Measurements from ENCODE around the gene LRRC7. TPM values are rescaled to one million over a fixed set of nuclear protein-coding genes. Genes with fewer than 3 reads are reported as not detected.

LRRC7 gene
- total RNA-seq, 1 donor from 2014 or later = 11.5 TPM

DNA sequence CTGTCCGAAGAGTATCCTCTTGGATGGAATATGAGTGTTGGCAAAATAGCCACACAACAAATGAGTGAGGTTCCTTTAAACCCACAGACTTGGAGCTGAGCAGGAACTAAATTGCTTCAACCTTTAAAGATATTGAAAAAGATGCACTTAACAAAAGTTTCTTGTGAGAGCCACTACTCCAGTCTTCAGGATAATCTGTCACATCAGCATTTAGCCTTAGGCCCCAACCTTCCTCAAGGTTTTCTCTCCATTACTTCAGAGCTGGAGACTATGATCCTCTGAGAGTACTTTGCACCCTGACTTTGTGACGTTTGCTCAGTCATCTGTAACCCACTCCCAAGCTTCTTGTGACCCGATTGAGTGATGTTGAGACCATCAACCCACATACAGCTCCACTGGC is 424.9 kb downstream of the LRRC7 start:
- H3K4me3 ChIP-seq (ENCODE audit: low read length in 3 of 3) = no peak overlapping the region
- H3K9ac ChIP-seq (ENCODE audit: low read depth in 1 of 3, low read length in 3 of 3) = no peak overlapping the region
- H3K27me3 ChIP-seq (ENCODE audit: control insufficient read depth in 3 of 3, insufficient read depth in 3 of 3, low read length in 3 of 3) = no peaks in the 10 kb centered on the region
- H3K36me3 ChIP-seq (ENCODE audit: control insufficient read depth in 3 of 3, insufficient read depth in 3 of 3, low read length in 3 of 3) = no peaks in the 10 kb centered on the region
- H3K27ac ChIP-seq (ENCODE audit: low read depth, low read length) = no peak overlapping the region
- H3K4me1 ChIP-seq (ENCODE audit: control insufficient read depth in 3 of 3, insufficient read depth in 3 of 3, low read length in 3 of 3) = no peaks in the 10 kb centered on the region
- H3K9me3 ChIP-seq (ENCODE audit: control insufficient read depth in 3 of 3, low read length in 3 of 3) = no peaks in the 10 kb centered on the region

DNA sequence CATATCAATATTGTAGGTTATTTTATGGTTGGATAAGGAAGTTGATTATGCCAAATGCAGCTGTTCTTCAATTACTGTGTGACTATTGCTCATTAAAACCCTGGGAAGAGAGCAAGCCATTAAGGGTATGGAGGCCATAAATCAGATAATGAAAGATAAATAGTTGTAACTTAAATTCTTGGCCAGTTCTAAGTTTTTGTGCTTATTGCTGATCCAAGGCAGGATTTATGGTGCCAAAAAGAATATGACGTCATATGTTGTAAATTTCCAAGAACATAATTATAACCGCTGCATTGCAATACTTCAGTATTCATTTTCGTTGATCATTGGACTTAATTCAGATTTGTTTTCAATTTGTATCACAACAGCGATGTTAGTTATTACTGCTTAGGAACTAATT is 426.1 kb downstream of the LRRC7 start:
- no peaks in the 10 kb centered on the region for H3K27me3 ChIP-seq (ENCODE audit: control insufficient read depth in 3 of 3, insufficient read depth in 3 of 3, low read length in 3 of 3)
- H3K9ac ChIP-seq (ENCODE audit: low read depth in 1 of 3, low read length in 3 of 3) = no peak overlapping the region
- H3K4me1 ChIP-seq (ENCODE audit: control insufficient read depth in 3 of 3, insufficient read depth in 3 of 3, low read length in 3 of 3) = no peaks in the 10 kb centered on the region
- H3K27ac ChIP-seq (ENCODE audit: low read depth, low read length) = no peak overlapping the region
- H3K9me3 ChIP-seq (ENCODE audit: control insufficient read depth in 3 of 3, low read length in 3 of 3) = no peaks in the 10 kb centered on the region
- no peak overlapping the region for H3K4me3 ChIP-seq (ENCODE audit: low read length in 3 of 3)
- H3K36me3 ChIP-seq (ENCODE audit: control insufficient read depth in 3 of 3, insufficient read depth in 3 of 3, low read length in 3 of 3) = no peaks in the 10 kb centered on the region

DNA sequence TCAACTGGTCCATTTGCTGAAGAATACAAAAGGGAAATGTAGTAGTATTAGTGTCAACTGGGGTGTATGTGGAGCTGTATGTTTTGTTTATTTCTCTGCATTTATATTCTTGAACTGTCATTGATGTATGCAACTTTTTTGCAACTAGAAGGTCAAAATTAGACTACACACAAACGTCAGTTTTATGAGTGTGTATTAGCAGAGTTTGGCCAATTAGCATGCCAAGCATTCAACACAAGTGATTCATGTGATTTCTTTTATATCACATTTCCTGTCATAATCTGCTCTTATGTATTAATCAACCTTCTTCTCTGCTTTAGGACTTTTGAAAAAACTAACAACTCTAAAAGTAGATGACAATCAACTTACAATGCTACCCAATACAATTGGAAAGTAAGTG is 426.5 kb downstream of the LRRC7 start:
- Histone ChIP-seq H3K27ac (ENCODE audit: low read depth, low read length) (no peak overlapping the region), H3K4me3 (ENCODE audit: low read length in 3 of 3) (no peak overlapping the region), H3K4me1 (ENCODE audit: control insufficient read depth in 3 of 3, insufficient read depth in 3 of 3, low read length in 3 of 3) (no peaks in the 10 kb centered on the region), H3K27me3 (ENCODE audit: control insufficient read depth in 3 of 3, insufficient read depth in 3 of 3, low read length in 3 of 3) (no peaks in the 10 kb centered on the region), H3K9me3 (ENCODE audit: control insufficient read depth in 3 of 3, low read length in 3 of 3) (no peaks in the 10 kb centered on the region), H3K36me3 (ENCODE audit: control insufficient read depth in 3 of 3, insufficient read depth in 3 of 3, low read length in 3 of 3) (no peaks in the 10 kb centered on the region), H3K9ac (ENCODE audit: low read depth in 1 of 3, low read length in 3 of 3) (no peak overlapping the region)

DNA sequence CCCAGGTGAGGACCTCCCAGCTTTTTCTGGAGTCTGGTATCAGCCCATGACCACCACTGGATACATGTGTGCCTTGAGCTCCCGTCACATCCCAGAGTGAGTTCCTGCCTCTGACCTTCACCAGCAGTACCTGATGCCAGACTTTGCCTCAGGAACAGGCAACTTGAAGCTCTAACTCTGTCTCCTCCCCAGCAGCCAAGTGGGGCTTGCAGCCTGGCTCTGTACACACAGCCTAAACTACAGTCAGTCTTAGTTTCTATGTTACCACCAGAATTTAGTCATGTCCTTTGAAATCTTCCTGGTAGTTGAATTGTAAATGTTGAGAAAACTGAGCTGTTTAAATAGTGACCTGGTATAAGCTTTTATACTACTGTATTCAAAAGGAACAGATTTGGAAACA is 431.1 kb downstream of the LRRC7 start:
- no peaks in the 10 kb centered on the region for H3K9me3 ChIP-seq (ENCODE audit: control insufficient read depth in 3 of 3, low read length in 3 of 3)
- no peaks in the 10 kb centered on the region for H3K27me3 ChIP-seq (ENCODE audit: control insufficient read depth in 3 of 3, insufficient read depth in 3 of 3, low read length in 3 of 3)
- H3K4me1 ChIP-seq (ENCODE audit: control insufficient read depth in 3 of 3, insufficient read depth in 3 of 3, low read length in 3 of 3) = no peaks in the 10 kb centered on the region
- H3K36me3 ChIP-seq (ENCODE audit: control insufficient read depth in 3 of 3, insufficient read depth in 3 of 3, low read length in 3 of 3) = no peaks in the 10 kb centered on the region
- H3K4me3 ChIP-seq (ENCODE audit: low read length in 3 of 3) = no peak overlapping the region
- H3K9ac ChIP-seq (ENCODE audit: low read depth in 1 of 3, low read length in 3 of 3) = no peak overlapping the region
- H3K27ac ChIP-seq (ENCODE audit: low read depth, low read length) = no peak overlapping the region

DNA sequence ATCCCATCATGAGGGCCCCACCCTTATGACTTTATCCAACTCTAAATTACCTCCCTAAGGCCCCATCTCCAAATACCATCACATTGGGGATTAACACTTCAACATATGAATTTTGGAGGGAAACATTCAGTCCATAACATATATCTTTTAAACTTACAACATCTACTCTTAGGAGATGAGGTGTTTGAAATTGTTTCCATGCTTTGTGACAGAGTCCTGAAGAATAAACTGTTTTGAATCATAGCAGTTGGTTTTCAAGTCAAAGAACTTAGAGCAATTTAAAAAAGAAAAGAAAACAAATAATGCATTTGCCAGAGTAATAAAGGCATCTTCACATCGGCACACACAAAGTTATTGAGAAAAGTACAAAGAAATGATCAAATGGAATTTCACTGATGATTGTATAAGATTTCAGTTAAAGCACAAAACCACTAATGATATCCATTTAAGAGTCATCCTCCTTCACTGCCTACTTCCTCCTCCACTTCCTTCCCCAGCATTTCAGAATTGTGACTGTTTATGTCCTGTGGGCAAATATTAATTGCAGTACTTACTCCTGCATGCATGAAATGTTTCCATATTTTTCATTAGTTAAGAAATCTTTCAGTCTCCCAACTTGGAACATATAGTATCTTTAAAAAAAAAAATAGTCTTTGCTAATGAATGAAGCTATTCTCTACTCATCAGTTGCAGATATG is 435.6 kb downstream of the LRRC7 start:
- H3K36me3 ChIP-seq (ENCODE audit: control insufficient read depth in 3 of 3, insufficient read depth in 3 of 3, low read length in 3 of 3) = no peaks in the 10 kb centered on the region
- no peaks in the 10 kb centered on the region for H3K4me1 ChIP-seq (ENCODE audit: control insufficient read depth in 3 of 3, insufficient read depth in 3 of 3, low read length in 3 of 3)
- H3K9ac ChIP-seq (ENCODE audit: low read depth in 1 of 3, low read length in 3 of 3) = no peak overlapping the region
- no peak overlapping the region for H3K27ac ChIP-seq (ENCODE audit: low read depth, low read length)
- H3K9me3 ChIP-seq (ENCODE audit: control insufficient read depth in 3 of 3, low read length in 3 of 3) = no peaks in the 10 kb centered on the region
- H3K27me3 ChIP-seq (ENCODE audit: control insufficient read depth in 3 of 3, insufficient read depth in 3 of 3, low read length in 3 of 3) = no peaks in the 10 kb centered on the region
- H3K4me3 ChIP-seq (ENCODE audit: low read length in 3 of 3) = no peak overlapping the region

DNA sequence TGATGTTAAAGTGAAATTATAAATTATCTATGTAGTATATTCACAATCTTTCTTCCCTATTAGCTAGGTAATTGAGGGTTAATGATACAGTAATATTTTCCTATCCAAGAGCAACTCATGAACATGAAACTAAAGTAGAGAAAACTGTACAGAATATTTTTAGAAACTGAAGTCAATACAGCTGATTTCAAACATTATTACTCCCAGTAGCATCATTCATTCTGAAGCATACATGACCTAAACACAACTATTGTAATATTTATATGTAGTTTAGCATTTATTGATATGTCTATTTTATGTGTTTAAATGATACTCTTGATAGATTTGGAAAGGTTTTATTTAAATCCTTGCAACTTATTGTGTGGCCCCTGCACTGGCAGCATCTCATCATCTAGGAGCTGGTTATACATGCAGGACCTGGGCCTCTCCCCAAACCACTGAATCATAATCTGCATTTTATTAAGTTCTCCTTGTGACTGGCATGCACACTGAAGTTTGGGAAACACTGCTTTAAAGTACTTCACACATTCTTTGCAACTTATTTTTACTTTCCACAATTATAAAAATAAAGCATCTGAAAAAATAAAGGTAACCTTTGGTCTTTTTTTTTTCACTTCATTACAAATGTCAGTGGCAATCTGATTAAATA is 437.8 kb downstream of the LRRC7 start:
- no peaks in the 10 kb centered on the region for H3K4me1 ChIP-seq (ENCODE audit: control insufficient read depth in 3 of 3, insufficient read depth in 3 of 3, low read length in 3 of 3)
- no peak overlapping the region for H3K27ac ChIP-seq (ENCODE audit: low read depth, low read length)
- H3K36me3 ChIP-seq (ENCODE audit: control insufficient read depth in 3 of 3, insufficient read depth in 3 of 3, low read length in 3 of 3) = no peaks in the 10 kb centered on the region
- no peak overlapping the region for H3K4me3 ChIP-seq (ENCODE audit: low read length in 3 of 3)
- H3K9me3 ChIP-seq (ENCODE audit: control insufficient read depth in 3 of 3, low read length in 3 of 3) = no peaks in the 10 kb centered on the region
- no peaks in the 10 kb centered on the region for H3K27me3 ChIP-seq (ENCODE audit: control insufficient read depth in 3 of 3, insufficient read depth in 3 of 3, low read length in 3 of 3)
- H3K9ac ChIP-seq (ENCODE audit: low read depth in 1 of 3, low read length in 3 of 3) = no peak overlapping the region

DNA sequence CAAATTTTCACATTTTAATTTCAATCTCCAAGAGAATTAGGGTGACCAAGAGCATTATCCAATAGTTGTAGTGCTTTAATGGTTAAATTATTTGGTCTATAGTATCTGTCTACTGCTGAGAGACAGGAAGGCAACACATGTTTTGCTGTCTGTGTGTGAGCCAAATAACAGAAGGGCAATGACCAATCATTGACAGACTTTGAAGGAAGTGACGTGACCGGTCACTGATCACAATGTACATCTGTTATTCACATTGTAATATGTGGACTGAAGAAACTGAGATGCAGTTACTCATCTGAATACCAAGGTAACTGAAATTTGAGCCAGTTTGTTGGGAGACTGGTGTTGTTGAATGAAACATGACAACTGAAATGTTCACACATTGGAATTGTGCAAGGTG is 440.9 kb downstream of the LRRC7 start:
- Histone ChIP-seq H3K9me3 (ENCODE audit: control insufficient read depth in 3 of 3, low read length in 3 of 3) (no peaks in the 10 kb centered on the region), H3K27me3 (ENCODE audit: control insufficient read depth in 3 of 3, insufficient read depth in 3 of 3, low read length in 3 of 3) (no peaks in the 10 kb centered on the region), H3K4me1 (ENCODE audit: control insufficient read depth in 3 of 3, insufficient read depth in 3 of 3, low read length in 3 of 3) (no peaks in the 10 kb centered on the region), H3K27ac (ENCODE audit: low read depth, low read length) (no peak overlapping the region), H3K4me3 (ENCODE audit: low read length in 3 of 3) (no peak overlapping the region), H3K36me3 (ENCODE audit: control insufficient read depth in 3 of 3, insufficient read depth in 3 of 3, low read length in 3 of 3) (no peaks in the 10 kb centered on the region), H3K9ac (ENCODE audit: low read depth in 1 of 3, low read length in 3 of 3) (no peak overlapping the region)

DNA sequence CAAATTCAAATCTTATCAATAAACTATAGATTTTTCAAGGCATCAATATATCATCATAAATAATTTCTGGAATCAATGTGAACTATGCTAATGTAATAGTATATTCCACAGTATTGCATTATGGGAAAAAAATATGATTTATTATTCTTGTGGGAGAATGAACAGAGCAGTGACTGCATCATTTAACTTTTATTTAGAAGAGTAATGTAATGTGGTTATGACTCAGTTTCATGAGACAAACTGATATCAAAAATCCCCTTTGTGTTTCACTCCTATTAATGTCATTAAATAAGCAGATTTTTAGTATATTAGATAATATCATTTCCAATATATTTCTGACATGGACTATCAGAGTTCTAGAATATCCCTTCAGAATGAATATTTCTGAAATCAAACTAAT is 450.0 kb downstream of the LRRC7 start:
- Histone ChIP-seq H3K27me3 (ENCODE audit: control insufficient read depth in 3 of 3, insufficient read depth in 3 of 3, low read length in 3 of 3) (no peaks in the 10 kb centered on the region), H3K9ac (ENCODE audit: low read depth in 1 of 3, low read length in 3 of 3) (no peak overlapping the region), H3K27ac (ENCODE audit: low read depth, low read length) (no peak overlapping the region), H3K4me1 (ENCODE audit: control insufficient read depth in 3 of 3, insufficient read depth in 3 of 3, low read length in 3 of 3) (no peaks in the 10 kb centered on the region), H3K4me3 (ENCODE audit: low read length in 3 of 3) (no peak overlapping the region), H3K36me3 (ENCODE audit: control insufficient read depth in 3 of 3, insufficient read depth in 3 of 3, low read length in 3 of 3) (no peaks in the 10 kb centered on the region), H3K9me3 (ENCODE audit: control insufficient read depth in 3 of 3, low read length in 3 of 3) (no peaks in the 10 kb centered on the region)

DNA sequence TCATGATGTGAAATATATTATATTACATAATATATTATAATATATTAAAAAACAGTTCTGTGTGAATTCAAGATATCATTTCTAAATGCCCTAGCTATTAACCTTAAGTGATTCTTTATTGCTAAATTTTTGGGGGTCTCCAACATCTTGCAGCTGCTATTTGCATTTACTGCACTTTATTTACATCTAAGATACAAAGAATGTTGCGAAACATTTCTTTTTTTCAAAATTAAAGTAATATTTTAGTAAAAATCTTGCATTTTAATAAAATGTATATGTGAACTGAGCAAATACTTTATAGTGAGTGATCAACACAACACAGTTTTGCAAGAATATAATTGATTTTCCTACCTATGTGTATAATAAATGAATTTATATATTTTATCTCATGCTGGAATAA is 456.6 kb downstream of the LRRC7 start:
- H3K4me1 ChIP-seq (ENCODE audit: control insufficient read depth in 3 of 3, insufficient read depth in 3 of 3, low read length in 3 of 3) = no peaks in the 10 kb centered on the region
- H3K9me3 ChIP-seq (ENCODE audit: control insufficient read depth in 3 of 3, low read length in 3 of 3) = no peaks in the 10 kb centered on the region
- H3K9ac ChIP-seq (ENCODE audit: low read depth in 1 of 3, low read length in 3 of 3) = no peak overlapping the region
- H3K36me3 ChIP-seq (ENCODE audit: control insufficient read depth in 3 of 3, insufficient read depth in 3 of 3, low read length in 3 of 3) = no peaks in the 10 kb centered on the region
- no peak overlapping the region for H3K4me3 ChIP-seq (ENCODE audit: low read length in 3 of 3)
- H3K27me3 ChIP-seq (ENCODE audit: control insufficient read depth in 3 of 3, insufficient read depth in 3 of 3, low read length in 3 of 3) = no peaks in the 10 kb centered on the region
- H3K27ac ChIP-seq (ENCODE audit: low read depth, low read length) = no peak overlapping the region

DNA sequence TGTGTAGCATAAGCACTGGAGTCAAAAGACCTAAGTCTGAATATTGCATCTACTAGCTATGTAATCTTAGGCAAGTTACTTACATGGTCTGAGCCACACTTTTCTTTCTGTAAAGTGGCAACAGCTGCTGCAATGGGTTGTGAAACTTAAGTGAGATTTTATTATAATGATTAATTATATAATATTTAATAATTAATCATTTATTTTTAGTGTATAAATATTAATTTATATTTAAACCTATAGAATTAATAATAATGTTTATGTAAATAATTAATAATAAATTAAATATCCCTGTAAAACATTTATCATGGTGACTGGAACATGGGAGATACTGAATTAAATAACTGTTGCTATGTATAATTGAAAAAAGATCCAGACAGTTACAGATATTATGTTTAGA is 457.3 kb downstream of the LRRC7 start:
- no peak overlapping the region for H3K27ac ChIP-seq (ENCODE audit: low read depth, low read length)
- H3K4me1 ChIP-seq (ENCODE audit: control insufficient read depth in 3 of 3, insufficient read depth in 3 of 3, low read length in 3 of 3) = no peaks in the 10 kb centered on the region
- no peak overlapping the region for H3K9ac ChIP-seq (ENCODE audit: low read depth in 1 of 3, low read length in 3 of 3)
- no peaks in the 10 kb centered on the region for H3K27me3 ChIP-seq (ENCODE audit: control insufficient read depth in 3 of 3, insufficient read depth in 3 of 3, low read length in 3 of 3)
- no peak overlapping the region for H3K4me3 ChIP-seq (ENCODE audit: low read length in 3 of 3)
- no peaks in the 10 kb centered on the region for H3K36me3 ChIP-seq (ENCODE audit: control insufficient read depth in 3 of 3, insufficient read depth in 3 of 3, low read length in 3 of 3)
- no peaks in the 10 kb centered on the region for H3K9me3 ChIP-seq (ENCODE audit: control insufficient read depth in 3 of 3, low read length in 3 of 3)
